MCF 10A (cell line): ENCODE measurements around the gene STPG1. TPM values are rescaled to one million over a fixed set of nuclear protein-coding genes. Genes with fewer than 3 reads are reported as not detected.

ENCODE experiments used
- BruUV-seq: library from RNA; stranded (reverse); fragments of 400-500 nt; replicated peaks from 2 replicates; lab custom pipeline; 2021; lab: Mats Ljungman, UMichigan
- CTCF ChIA-PET: fragments of 300-600 bp; sonication (Branson Sonifier 250); formaldehyde crosslinking; extraction: SDS; loops from one replicate; lab custom pipeline; 2021; ENCODE audit warnings: antibody characterized with exemption, inconsistent platforms; lab: Yijun Ruan, JAX
- POLR2A ChIA-PET: fragments of 300-600, 350-650 bp; sonication (Branson Sonifier 250); formaldehyde crosslinking; extraction: SDS; loops from one replicate; lab custom pipeline; 2020; ENCODE audit warnings: antibody characterized with exemption, inconsistent platforms; lab: Yijun Ruan, JAX
- DNase-seq: peaks from one replicate; pipeline ENCODE4 v3.0.0-alpha.2; 2018; ENCODE audit not compliant: unreplicated experiment
- H3K27ac Mint-ChIP-seq: one replicate; pipeline ENCODE4 v1.8.0; 2022; ENCODE audit warnings: mild to moderate bottlenecking, low read depth, mixed read lengths; ENCODE audit not compliant: unreplicated experiment
- H3K27me3 Mint-ChIP-seq: one replicate; pipeline ENCODE4 v1.8.0; 2022; ENCODE audit warnings: mixed read lengths; ENCODE audit not compliant: insufficient read depth, unreplicated experiment
- H3K36me3 Mint-ChIP-seq: one replicate; pipeline ENCODE4 v1.8.0; 2022; ENCODE audit warnings: mild to moderate bottlenecking, moderate library complexity, mixed read lengths; ENCODE audit not compliant: insufficient read depth, unreplicated experiment
- H3K4me1 Mint-ChIP-seq: one replicate; pipeline ENCODE4 v1.8.0; 2022; ENCODE audit warnings: mixed read lengths; ENCODE audit not compliant: insufficient read depth, unreplicated experiment
- H3K4me3 Mint-ChIP-seq: one replicate; pipeline ENCODE4 v1.8.0; 2022; ENCODE audit warnings: mild to moderate bottlenecking, moderate library complexity, mixed read lengths; ENCODE audit not compliant: unreplicated experiment
- H3K9me3 Mint-ChIP-seq: one replicate; pipeline ENCODE4 v1.8.0; 2022; ENCODE audit warnings: mixed read lengths; ENCODE audit not compliant: unreplicated experiment
- CTCF ChIP-seq: fragments of 200-600 bp; IDR thresholded peaks from one replicate; pipeline ENCODE4 v1.8.0; 2022; ENCODE audit warnings: antibody characterized with exemption, mild to moderate bottlenecking; ENCODE audit not compliant: unreplicated experiment
- intact Hi-C: fragments of 100-400 bp; cut with micrococcal nuclease; formaldehyde crosslinking; loops from 2 replicates; pipeline ENCODE4 v1.14.1; 2022
- total RNA-seq: library from RNA; stranded (reverse); gene quantifications from 2 replicates; pipeline ENCODE4 v1.2.3, GENCODE V29; 2022

STPG1 gene
- total RNA-seq, 1 experiment from 2014 or later: 19.7 TPM

GRCh38 chr1:24426744-24427544 lies 13.4 kb upstream of the STPG1 start:
- Mint-ChIP-seq H3K9me3 (no peaks in the 10 kb centered on the region), H3K27ac (no peak overlapping the region), H3K36me3 (peaks cover 28% of the 10 kb centered on the region), H3K4me3 (no peak overlapping the region), H3K27me3 (no peaks in the 10 kb centered on the region), H3K4me1 (no peaks in the 10 kb centered on the region)
- no peak for DNase-seq
- CTCF ChIA-PET: interaction anchor here (2.6 kb wide), 1 partner anchor 11 kb away, joined by 12 read pairs; the partner anchor contains the start of gene NIPAL3
- BruUV-seq: no TSS peak
- intact Hi-C loops: no loop called here
- POLR2A ChIA-PET: interaction anchor here (0.7 kb wide), 1 partner anchor 41 kb away, joined by 3 read pairs; no protein-coding TSS in a partner anchor
- no peak for TF ChIP-seq CTCF

GRCh38 chr1:24425922-24426321 lies 12.3 kb upstream of the STPG1 start:
- no peak for TF ChIP-seq CTCF
- no peaks in the 10 kb centered on the region for H3K27me3 Mint-ChIP-seq
- no peak overlapping the region for H3K27ac Mint-ChIP-seq
- intact Hi-C loops: no loop called here
- H3K36me3 Mint-ChIP-seq: peaks cover 34% of the 10 kb centered on the region
- no peak overlapping the region for H3K4me3 Mint-ChIP-seq
- no peaks in the 10 kb centered on the region for H3K4me1 Mint-ChIP-seq
- ChIA-PET POLR2A (no interaction called here), CTCF (interaction anchor here (0.6 to 2.6 kb wide), 3 partner anchors 10 to 467 kb away, joined by 4 to 12 read pairs (median 9); partner anchors contain the start of gene NIPAL3)
- BruUV-seq: no TSS peak
- no peaks in the 10 kb centered on the region for H3K9me3 Mint-ChIP-seq
- DNase-seq: no peak

GRCh38 chr1:24425441-24425840 lies 11.9 kb upstream of the STPG1 start:
- no peak overlapping the region for H3K27ac Mint-ChIP-seq
- DNase-seq: no peak
- no peaks in the 10 kb centered on the region for H3K9me3 Mint-ChIP-seq
- H3K36me3 Mint-ChIP-seq: peaks cover 39% of the 10 kb centered on the region
- POLR2A ChIA-PET: interaction anchor here (1.3 to 1.5 kb wide), 2 partner anchors 10 to 16 kb away, joined by 4 to 6 read pairs; partner anchors contain the start of gene NIPAL3
- intact Hi-C loops: no loop called here
- H3K27me3 Mint-ChIP-seq: no peaks in the 10 kb centered on the region
- no peak overlapping the region for H3K4me3 Mint-ChIP-seq
- no peaks in the 10 kb centered on the region for H3K4me1 Mint-ChIP-seq
- BruUV-seq: no TSS peak
- CTCF ChIA-PET: interaction anchor here (0.6 to 2.6 kb wide), 4 partner anchors 10 to 226 kb away, joined by 3 to 12 read pairs (median 6); partner anchors contain the start of gene NIPAL3
- TF ChIP-seq CTCF: no peak

- no peaks in the 10 kb centered on the region for H3K4me1 Mint-ChIP-seq
- no peaks in the 10 kb centered on the region for H3K27me3 Mint-ChIP-seq
- no peak for DNase-seq
- ChIA-PET CTCF (interaction anchor here (0.6 to 2.6 kb wide), 6 partner anchors 9 to 226 kb away, joined by 3 to 12 read pairs (median 4); partner anchors contain the start of gene NIPAL3), POLR2A (interaction anchor here (1.3 to 1.5 kb wide), 2 partner anchors 10 to 16 kb away, joined by 4 to 6 read pairs; partner anchors contain the start of gene NIPAL3)
- H3K36me3 Mint-ChIP-seq: peaks cover 42% of the 10 kb centered on the region
- no TSS peak for BruUV-seq
- no peaks in the 10 kb centered on the region for H3K9me3 Mint-ChIP-seq
- intact Hi-C loops: no loop called here
- no peak overlapping the region for H3K4me3 Mint-ChIP-seq
- TF ChIP-seq CTCF: no peak
- no peak overlapping the region for H3K27ac Mint-ChIP-seq
Measured at GRCh38 chr1:24424990-24425389, 11.4 kb upstream of the STPG1 start.
